ENCODE data around the gene ULK2.

DNA sequence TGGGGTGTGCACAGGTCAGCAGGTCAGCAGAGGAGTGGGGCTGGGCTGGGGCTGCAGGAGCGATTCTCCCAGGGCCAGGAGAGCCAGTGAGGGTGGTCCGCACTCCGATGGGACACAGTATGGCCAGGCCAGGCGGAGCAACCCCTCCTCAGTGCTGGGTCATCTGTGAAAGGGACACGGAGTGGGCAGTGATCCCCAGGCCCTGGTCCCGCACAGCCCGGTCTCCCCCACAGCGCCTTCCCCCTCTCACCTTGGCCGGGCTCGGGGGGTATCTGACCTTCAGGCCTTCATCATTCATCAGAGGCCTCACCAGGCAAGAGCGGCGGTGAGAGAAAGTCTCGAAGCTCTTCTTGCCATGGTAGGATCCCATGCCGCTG is 129.7 kb downstream of the ULK2 start:
- TF ChIP-seq POLR2A (IDR thresholded peaks at IDR 0.05; ENCODE audit: low read length) (no peak), GATA1 (IDR thresholded peaks at IDR 0.05; ENCODE audit: low read depth, low read length) (no peak)

Measured in erythroblast (primary cell).